NOMO-1 (cell line): Measurements from ENCODE around the gene SPEG.
A peak's percentile ranks its signal among the peaks of the same experiment; 100 is the strongest.

Source experiments
- DNase-seq, 2 experiments: peaks; one replicate each; lab custom pipeline; 2025; ENCODE audit not compliant: unreplicated experiment in 2 of 2; lab: John Stamatoyannopoulos, UW

The SPEG gene

DNA sequence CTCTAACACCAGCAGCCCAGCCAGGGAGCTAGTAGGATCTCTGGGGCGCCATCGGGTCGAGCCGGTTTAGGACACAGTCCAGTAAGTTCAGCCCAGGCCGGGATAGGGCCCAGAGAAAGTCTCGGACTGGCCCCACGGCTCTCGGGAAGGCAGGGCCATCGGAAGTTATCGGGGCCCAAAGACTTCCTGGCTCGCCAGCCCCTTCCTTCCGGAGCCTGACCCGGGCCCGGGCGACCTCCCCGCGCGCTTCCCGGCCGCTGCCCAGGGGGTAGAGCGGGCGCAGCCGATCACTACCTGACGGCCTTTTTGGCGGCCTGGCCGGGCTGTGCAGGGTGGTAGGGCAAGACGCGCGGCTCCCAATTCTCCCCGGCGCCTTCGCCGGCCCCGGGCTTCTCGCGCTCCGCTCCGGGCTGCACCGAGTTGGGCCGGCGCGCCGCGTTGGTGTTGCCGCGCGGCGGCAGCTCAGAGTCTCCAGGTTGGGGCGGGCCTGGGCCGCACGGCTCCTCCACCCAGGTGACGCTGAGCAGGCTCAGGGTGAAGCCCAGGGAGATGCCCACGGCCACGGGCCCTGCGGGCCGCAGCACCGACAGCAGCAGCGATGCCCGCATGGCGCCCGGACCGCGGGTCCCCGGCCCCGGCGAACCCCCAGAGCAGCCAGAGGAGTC is 108.4 kb downstream of the SPEG start:
- DNase-seq, result peak in 1 of 2 experiments; percentile 56

DNA sequence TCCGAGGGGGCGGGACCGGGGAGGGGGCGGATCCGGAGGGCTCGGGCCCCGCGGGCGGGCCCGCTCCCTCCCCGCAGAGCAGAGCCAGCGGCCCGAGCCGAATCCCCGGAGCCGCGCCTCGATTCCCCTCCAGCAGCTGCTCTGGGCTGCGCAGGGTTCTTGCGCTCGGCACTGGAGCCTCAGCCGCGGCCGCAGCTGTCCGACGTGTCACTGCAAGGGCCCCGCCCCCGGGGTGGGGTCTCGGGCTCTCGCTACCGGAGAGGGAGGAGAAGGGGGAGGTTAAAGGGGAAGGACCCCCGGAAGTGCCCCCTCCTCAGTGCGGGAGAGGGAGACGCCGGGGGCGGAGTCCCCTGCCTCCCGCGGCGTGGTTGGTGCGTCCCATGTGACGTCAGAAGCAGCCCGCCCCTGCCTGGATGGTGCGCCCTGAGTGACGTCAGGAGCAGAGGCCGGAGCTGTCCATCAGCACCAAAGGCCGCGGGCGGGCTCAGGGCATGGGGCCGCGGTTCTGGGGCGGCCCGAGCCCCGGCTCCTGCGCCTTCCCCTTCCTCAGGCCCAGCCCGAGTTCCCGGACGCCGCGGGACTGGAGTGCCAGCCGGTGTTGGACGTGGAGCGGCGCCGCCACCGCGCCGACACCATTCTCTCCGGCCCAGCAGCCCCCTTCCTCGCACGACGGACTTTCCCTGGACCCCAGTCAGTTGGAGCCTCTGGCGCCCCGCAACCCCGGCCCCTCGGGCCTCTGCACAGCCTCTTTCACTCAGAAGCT is 109.1 kb downstream of the SPEG start, which contains the start of the genes CHPF and TMEM198:
Gene CHPF, minus strand, starts transcription at position 214 of the 763 bp plus-strand sequence. CDS start 271 bp downstream, outside the sequence.
Gene TMEM198, plus strand, starts transcription at position 433 of the 763 bp plus-strand sequence. CDS start 700 bp downstream, outside the sequence.
- peak; percentile 91 to 93 for DNase-seq

DNA sequence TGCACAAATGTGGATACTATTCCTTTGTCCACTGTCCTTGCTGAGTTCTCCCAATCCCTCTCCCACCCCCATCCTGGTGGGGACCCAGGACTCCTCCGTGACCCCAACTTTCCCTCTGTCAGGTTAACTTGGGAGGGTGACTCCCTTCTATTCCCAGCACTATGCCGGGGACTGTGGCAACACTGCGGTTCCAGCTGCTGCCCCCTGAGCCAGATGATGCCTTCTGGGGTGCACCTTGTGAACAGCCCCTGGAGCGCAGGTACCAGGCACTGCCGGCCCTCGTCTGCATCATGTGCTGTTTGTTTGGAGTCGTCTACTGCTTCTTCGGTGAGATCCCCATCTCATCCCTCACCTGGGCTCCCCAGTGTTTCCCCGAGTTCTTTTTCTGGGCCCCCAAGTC is 109.9 kb downstream of the SPEG start:
- DNase-seq, result no peak

DNA sequence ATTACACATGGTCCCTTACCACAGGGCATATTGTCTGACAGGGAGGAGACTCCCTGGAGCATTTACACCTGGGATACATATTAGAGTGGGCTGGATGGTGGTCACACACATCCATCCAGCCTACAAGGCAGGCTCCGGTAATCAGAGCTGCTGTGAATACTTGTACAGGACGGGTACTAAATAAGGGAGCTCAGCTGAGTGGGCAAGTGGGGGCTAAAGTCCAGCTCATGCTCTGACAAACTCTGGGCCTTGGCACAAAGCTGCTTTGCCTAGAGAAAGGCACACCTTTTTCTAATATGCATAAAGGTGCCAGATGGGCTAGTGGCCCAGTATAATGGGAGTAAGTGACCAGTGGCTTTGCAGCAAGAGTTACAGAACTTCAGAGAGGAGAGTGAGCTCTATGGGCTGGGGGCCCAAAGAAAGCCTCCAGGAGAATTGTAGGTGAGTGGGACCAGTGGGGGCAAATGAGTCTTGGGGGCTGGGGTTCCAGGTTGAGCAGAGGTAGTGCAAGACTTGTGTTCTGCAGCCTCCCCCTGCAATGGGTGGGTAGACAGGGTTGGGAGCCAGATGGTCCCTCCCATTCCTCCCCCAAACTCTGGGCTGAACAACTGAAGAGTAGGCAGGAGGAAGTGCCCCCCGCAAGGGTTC is 110.8 kb downstream of the SPEG start:
- no peak for DNase-seq

DNA sequence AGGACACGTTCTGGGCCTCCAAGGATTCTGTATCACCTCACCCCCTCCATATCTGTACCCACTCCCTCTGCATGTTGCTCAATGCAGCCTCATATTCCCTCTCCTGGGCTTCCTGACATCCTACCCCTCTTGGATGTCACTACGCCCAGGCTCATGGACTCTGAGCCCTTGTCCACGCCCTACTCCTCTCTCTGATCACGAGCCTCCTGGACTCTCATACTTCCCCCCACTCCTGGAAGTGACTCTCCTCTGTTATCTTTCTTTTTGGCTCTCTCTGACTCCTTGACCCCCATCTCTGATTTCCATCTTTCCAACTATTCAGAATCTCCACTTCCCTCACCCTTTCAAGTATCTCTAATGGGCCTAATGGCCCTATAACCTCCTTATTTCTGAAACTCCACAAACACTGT is 111.3 kb downstream of the SPEG start:
- no peak for DNase-seq

DNA sequence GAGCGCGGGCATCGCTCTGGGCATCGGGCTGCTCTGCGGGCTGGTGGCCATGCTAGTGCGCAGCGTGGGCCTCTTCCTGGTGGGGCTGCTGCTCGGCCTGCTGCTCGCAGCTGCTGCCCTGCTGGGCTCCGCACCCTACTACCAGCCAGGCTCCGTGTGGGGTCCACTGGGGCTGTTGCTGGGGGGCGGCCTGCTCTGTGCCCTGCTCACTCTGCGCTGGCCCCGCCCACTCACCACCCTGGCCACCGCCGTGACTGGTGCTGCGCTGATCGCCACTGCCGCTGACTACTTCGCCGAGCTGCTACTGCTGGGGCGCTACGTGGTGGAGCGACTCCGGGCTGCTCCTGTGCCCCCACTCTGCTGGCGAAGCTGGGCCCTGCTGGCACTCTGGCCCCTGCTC is 113.0 kb downstream of the SPEG start:
- no peak for DNase-seq
